Measurements from ENCODE around the gene WDR19.

Gene WDR19

DNA sequence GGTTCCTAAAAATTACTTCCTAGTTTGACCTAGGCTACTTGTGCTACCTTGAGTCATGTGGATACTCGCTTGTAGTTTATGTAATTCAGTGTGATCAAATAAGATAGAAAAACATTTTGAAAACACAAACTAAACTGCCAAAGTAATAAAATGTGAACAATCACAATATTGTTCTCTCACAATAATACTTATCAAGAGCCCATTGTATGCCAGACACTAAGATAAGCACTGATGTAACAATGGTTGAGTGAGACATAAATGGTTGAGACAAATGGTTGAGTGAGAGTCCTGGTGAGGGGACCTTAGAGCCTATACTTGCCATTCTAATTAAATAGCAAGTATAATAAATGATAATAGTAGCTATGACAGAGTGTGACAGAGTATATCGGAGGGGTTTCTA is 142.1 kb downstream of the WDR19 start:
- Histone ChIP-seq H3K9me3 (ENCODE audit: insufficient read depth, low read length, severe bottlenecking) (no peaks in the 10 kb centered on the region), H2AFZ (ENCODE audit: low read depth, low read length) (no peak overlapping the region), H3K4me1 (ENCODE audit: insufficient read depth, low read length) (no peaks in the 10 kb centered on the region), H3K4me2 (ENCODE audit: insufficient read depth, low read length) (no peak overlapping the region), H3K4me3 (ENCODE audit: low read depth in 1 of 2, low read length in 2 of 2) (no peak overlapping the region), H3K27me3 (ENCODE audit: insufficient read depth, low read length, poor library complexity) (no peaks in the 10 kb centered on the region), H4K20me1 (ENCODE audit: insufficient read depth, low read length) (peaks cover 8% of the 10 kb centered on the region; the same call in 1 of the 2 replicates), H3K9ac (ENCODE audit: low read depth, low read length) (no peak overlapping the region), H3K79me2 (ENCODE audit: insufficient read depth, low read length) (peaks cover 26% of the 10 kb centered on the region), H3K27ac (ENCODE audit: low read length) (no peak overlapping the region), H3K36me3 (ENCODE audit: insufficient read depth, low read length) (peaks cover 87% of the 10 kb centered on the region)
- no peak for TF ChIP-seq EZH2 (IDR thresholded peaks at IDR 0.05; ENCODE audit: borderline replicate concordance, low read depth, low read length, severe bottlenecking)
- TF ChIP-seq, protein P1, sequence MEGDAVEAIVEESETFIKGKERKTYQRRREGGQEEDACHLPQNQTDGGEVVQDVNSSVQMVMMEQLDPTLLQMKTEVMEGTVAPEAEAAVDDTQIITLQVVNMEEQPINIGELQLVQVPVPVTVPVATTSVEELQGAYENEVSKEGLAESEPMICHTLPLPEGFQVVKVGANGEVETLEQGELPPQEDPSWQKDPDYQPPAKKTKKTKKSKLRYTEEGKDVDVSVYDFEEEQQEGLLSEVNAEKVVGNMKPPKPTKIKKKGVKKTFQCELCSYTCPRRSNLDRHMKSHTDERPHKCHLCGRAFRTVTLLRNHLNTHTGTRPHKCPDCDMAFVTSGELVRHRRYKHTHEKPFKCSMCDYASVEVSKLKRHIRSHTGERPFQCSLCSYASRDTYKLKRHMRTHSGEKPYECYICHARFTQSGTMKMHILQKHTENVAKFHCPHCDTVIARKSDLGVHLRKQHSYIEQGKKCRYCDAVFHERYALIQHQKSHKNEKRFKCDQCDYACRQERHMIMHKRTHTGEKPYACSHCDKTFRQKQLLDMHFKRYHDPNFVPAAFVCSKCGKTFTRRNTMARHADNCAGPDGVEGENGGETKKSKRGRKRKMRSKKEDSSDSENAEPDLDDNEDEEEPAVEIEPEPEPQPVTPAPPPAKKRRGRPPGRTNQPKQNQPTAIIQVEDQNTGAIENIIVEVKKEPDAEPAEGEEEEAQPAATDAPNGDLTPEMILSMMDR (IDR thresholded peaks at IDR 0.05; ENCODE audit: borderline replicate concordance, extremely low read depth, low read length, poor library complexity, severe bottlenecking): no peak
- no peak for DNase-seq
- ATAC-seq (ENCODE audit: insufficient read depth, low read depth): no peak

DNA sequence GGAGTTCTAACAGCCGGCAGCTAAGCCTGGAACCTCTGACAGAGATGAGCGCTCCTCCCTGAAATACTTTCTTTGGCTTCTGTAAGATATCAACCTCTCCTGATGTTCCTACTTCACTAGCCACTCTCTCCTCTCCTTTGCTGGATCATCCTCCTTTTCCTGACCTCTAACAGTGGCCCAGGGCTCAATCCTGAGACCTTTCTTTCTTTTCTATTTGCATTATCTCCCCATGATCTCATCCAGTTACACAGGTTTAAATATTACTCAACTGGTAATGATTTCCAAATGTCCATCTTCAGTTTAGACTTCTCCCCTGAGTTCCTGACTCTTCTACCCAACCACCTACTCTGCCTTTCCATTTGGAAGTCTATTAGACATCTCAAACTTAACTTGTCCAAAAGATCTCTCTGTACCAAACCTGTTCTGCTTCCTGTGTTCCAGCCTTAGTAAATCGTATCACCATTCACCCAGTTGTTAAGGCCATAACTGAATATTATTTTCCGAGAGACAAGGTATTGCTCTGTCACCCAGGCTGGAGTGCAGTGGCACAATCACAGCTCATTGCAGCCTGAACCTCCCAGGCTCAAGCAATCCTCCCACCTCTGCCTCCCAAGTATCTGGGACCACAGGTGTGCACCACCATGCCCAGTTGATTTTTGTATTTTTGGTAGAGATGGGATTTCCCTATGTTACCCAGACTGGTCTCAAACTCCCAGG is 142.7 kb downstream of the WDR19 start:
- ATAC-seq (ENCODE audit: insufficient read depth, low read depth) (no peak), DNase-seq (no peak)
- Histone ChIP-seq H2AFZ (ENCODE audit: low read depth, low read length) (no peak overlapping the region), H3K4me3 (ENCODE audit: low read depth in 1 of 2, low read length in 2 of 2) (no peak overlapping the region), H3K36me3 (ENCODE audit: insufficient read depth, low read length) (peaks cover 81% of the 10 kb centered on the region), H3K79me2 (ENCODE audit: insufficient read depth, low read length) (peaks cover 32% of the 10 kb centered on the region), H3K27ac (ENCODE audit: low read length) (no peak overlapping the region), H3K9me3 (ENCODE audit: insufficient read depth, low read length, severe bottlenecking) (no peaks in the 10 kb centered on the region), H4K20me1 (ENCODE audit: insufficient read depth, low read length) (peaks cover 14% of the 10 kb centered on the region; the same call in 1 of the 2 replicates), H3K4me2 (ENCODE audit: insufficient read depth, low read length) (no peak overlapping the region), H3K9ac (ENCODE audit: low read depth, low read length) (no peak overlapping the region), H3K4me1 (ENCODE audit: insufficient read depth, low read length) (no peaks in the 10 kb centered on the region), H3K27me3 (ENCODE audit: insufficient read depth, low read length, poor library complexity) (no peaks in the 10 kb centered on the region)
- no peak for TF ChIP-seq EZH2 (IDR thresholded peaks at IDR 0.05; ENCODE audit: borderline replicate concordance, low read depth, low read length, severe bottlenecking)
- TF ChIP-seq, protein P1 (IDR thresholded peaks at IDR 0.05; ENCODE audit: borderline replicate concordance, extremely low read depth, low read length, poor library complexity, severe bottlenecking): no peak

DNA sequence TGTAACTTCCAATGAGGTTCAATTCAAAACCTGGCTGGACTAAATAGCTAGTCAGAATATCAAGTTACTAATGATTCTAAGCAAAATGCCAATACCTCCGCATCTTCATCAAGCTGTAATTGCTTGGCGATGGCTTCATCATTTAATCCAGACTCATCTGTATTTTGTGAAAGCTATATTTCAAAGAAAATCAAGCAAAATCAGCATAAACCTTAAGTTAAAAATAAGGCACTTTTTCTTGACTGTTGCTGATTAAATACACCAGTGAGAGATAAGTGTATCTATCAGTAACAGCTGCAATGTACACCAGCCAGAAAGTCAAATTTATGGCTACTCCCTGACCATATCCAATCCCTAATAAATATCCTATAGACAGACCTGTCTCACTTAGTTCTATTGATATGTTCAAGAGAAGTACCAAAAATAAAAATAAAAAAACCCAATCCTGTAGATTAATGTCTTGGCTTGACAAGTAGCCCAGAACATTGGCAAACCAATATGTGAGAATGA is 144.2 kb downstream of the WDR19 start:
- Histone ChIP-seq H2AFZ (ENCODE audit: low read depth, low read length) (no peak overlapping the region), H3K36me3 (ENCODE audit: insufficient read depth, low read length) (peaks cover 67% of the 10 kb centered on the region), H4K20me1 (ENCODE audit: insufficient read depth, low read length) (peaks cover 19% of the 10 kb centered on the region; the same call in 1 of the 2 replicates), H3K4me3 (ENCODE audit: low read depth in 1 of 2, low read length in 2 of 2) (no peak overlapping the region), H3K79me2 (ENCODE audit: insufficient read depth, low read length) (peaks cover 46% of the 10 kb centered on the region), H3K4me2 (ENCODE audit: insufficient read depth, low read length) (no peak overlapping the region), H3K9me3 (ENCODE audit: insufficient read depth, low read length, severe bottlenecking) (no peaks in the 10 kb centered on the region), H3K27me3 (ENCODE audit: insufficient read depth, low read length, poor library complexity) (no peaks in the 10 kb centered on the region), H3K4me1 (ENCODE audit: insufficient read depth, low read length) (no peaks in the 10 kb centered on the region), H3K27ac (ENCODE audit: low read length) (no peak overlapping the region), H3K9ac (ENCODE audit: low read depth, low read length) (no peak overlapping the region)
- ATAC-seq (ENCODE audit: insufficient read depth, low read depth) (no peak), DNase-seq (no peak)
- TF ChIP-seq, protein P1 (IDR thresholded peaks at IDR 0.05; ENCODE audit: borderline replicate concordance, extremely low read depth, low read length, poor library complexity, severe bottlenecking): no peak
- TF ChIP-seq EZH2 (IDR thresholded peaks at IDR 0.05; ENCODE audit: borderline replicate concordance, low read depth, low read length, severe bottlenecking): no peak
